GM18868 (cell line): Measurements from ENCODE around the gene MXD3.

ENCODE experiments used
- ATAC-seq: cut with Tn5 transposase; IDR thresholded peaks from one replicate; pipeline ENCODE4 v1.9.1; 2021; ENCODE audit warnings: mild to moderate bottlenecking, moderate library complexity; ENCODE audit not compliant: unreplicated experiment

Gene MXD3

GRCh38 chr5:177327539-177328522 lies 16.1 kb upstream of the MXD3 start:
- ATAC-seq = no peak

GRCh38 chr5:177325868-177326381 lies 14.2 kb upstream of the MXD3 start:
- ATAC-seq = no peak

- no peak for ATAC-seq
Observed at GRCh38 chr5:177320879-177321278, 9.2 kb upstream of the MXD3 start.

DNA sequence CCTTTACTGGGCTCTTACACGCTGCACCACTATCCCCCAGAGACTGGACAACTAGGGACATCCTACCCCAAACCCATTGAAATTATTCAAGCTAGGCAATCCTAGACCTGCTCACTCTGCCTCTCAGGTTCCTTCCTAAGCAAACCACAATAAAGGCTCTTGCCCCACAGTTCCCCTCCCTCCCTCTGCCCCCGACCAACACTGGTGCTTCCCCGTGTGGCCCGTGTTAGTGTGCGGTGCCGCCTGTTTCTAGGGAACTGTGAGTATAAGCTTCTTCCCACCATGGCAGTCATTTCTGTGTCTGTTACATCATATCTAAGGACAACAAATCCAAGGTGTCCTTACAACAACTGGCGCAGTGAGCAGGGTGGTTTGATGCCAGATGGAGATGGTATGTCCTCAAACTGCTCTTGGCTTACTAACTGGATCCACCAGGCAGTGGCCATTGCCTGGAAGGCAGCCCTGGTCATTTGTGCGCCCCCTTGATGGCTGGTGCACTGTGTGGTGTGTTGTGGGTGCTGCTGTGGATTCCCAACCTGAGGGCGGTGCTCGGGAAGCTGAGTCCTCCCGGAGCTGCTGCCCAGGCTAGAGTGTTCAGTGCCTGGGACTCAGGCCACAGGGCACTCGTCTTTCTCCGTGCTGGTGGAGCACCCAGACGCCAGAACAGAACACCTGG lies 8.4 kb upstream of the MXD3 start:
- no peak for ATAC-seq

DNA sequence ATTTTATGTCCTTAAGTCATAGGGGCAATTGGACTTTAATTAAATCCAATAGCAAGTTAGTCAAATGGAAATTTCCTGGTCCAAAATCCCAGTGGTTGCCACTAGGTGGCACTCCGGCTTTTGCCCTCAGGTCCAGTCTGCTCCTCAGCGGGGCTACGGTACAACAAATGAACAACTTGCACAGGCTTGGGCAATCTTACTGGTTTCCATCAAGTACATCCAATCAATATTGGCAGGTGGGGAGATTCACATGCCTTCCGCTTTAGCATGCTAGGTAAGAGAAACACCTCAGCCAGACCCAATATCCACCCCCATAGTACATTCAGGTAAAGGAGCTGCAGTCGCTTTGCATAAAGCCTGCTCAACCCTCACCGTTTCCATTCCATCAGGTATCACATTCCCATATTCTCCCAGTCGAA lies 6.3 kb upstream of the MXD3 start:
- peak; percentile 48 for ATAC-seq

- ATAC-seq = no peak
Observed at GRCh38 chr5:177316005-177316404, 4.3 kb upstream of the MXD3 start.

- ATAC-seq = no peak
Observed at GRCh38 chr5:177315411-177315810, 3.7 kb upstream of the MXD3 start.

GRCh38 chr5:177314376-177315342 lies 3.0 kb upstream of the MXD3 start:
- no peak for ATAC-seq

- no peak for ATAC-seq
Observed at GRCh38 chr5:177313561-177314259, 2.0 kb upstream of the MXD3 start.

- peak; percentile 13 for ATAC-seq
Observed at GRCh38 chr5:177312649-177313181, 1.0 kb upstream of the MXD3 start.

DNA sequence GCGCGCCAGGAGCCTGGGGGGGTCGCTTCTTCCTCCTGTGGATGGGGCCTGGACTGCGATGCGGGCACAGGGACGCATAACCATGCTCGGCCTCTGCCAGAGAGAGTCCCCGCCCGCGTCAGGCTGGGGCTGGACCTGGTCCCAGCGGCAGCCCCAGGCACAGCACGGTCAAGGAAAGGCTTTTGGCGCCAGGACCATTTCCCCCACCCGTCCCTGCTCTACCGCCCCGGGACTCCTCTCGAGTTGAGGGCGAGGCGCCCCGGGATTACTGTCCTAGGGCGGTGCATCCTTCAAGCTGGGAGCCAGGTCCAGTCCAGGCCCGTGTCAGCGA lies 341 bp downstream of the MXD3 start:
- no peak for ATAC-seq

GRCh38 chr5:177310757-177311391 lies 824 bp downstream of the MXD3 start:
- no peak for ATAC-seq

DNA sequence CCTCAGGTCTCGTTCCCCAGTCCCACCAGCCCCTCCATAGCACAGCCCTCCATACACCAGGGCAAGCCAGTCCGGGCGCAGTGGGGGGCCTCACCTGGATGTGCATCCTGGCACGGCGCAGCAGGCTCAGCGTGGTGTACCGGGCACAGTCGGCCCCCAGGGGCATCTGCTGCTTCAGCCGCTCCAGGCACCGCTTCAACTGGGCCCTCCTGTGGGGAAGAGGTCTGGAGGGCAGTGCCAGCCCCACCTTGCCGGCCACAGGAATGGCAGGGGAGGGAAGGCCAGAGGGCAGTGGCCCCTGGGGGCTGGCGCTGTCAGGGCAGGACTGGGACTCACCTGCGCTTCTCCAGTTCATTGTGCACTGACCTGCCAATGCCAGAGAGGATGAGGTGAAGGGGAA lies 1.4 kb downstream of the MXD3 start:
- ATAC-seq = no peak

- no peak for ATAC-seq
Observed at GRCh38 chr5:177309351-177310191, 2.1 kb downstream of the MXD3 start.

DNA sequence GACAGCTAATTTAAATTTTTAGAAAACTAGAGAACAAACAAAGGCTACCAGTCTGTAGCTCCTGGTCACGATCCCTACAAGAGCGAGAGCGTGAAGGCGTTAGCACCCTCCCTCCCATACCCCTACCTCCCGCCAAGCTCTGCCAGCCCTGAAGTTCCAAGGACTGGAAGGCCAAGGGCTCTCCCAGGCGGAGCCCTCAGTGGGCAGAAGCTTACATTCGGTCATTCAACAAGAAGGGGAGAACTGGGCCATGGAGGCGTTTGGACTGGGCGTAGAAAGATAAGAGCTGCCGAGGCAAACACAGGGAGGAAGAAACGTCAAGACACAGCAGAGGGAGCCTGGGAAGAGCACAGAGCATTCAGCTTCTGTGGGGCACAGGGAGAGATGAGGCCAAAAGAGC lies 3.0 kb downstream of the MXD3 start:
- no peak for ATAC-seq

GRCh38 chr5:177307544-177308363 lies 3.9 kb downstream of the MXD3 start:
- ATAC-seq = no peak

- ATAC-seq = no peak
Observed at GRCh38 chr5:177306674-177307543, 4.8 kb downstream of the MXD3 start.
